Panc1 (cell line): ENCODE data around the gene CAMK2B. TPM values are rescaled to one million over a fixed set of nuclear protein-coding genes. Genes with fewer than 3 reads are reported as not detected.
A peak's percentile ranks its signal among the peaks of the same experiment; 100 is the strongest.
"Not testable (repeated sequence)": the region's sequence is repeated elsewhere in the genome, so short reads cannot be mapped to it uniquely, and the experiment has no call there.

ENCODE experiments used
- ATAC-seq: fragments of 200-7000 bp; cut with Tn5 transposase; 2 replicates; pipeline ENCODE4 v1.9.1; 2020; ENCODE audit warnings: mild to moderate bottlenecking, moderate library complexity
- BruUV-seq: library from RNA; stranded (reverse); fragments of 400-500 nt; replicated peaks from 2 replicates; lab custom pipeline; 2021; lab: Mats Ljungman, UMichigan
- CTCF ChIA-PET: fragments of 300-600 bp; sonication (Branson Sonifier 250); formaldehyde crosslinking; loops from one replicate; lab custom pipeline; 2022; ENCODE audit warnings: antibody characterized with exemption; lab: Charles Lee
- POLR2A ChIA-PET: fragments of 300-600 bp; sonication (Branson Sonifier 250); formaldehyde crosslinking; loops from one replicate; lab custom pipeline; 2022; ENCODE audit warnings: antibody characterized with exemption; lab: Charles Lee
- DNase-seq: peaks from one replicate; pipeline ENCODE4 v3.0.0-alpha.2; 2010; ENCODE audit warnings: low read depth, low spot score
- H3K27ac ChIP-seq: 2 replicates; pipeline ENCODE4 v1.5.1; 2011; ENCODE audit warnings: mild to moderate bottlenecking, low read length, inconsistent platforms
- H3K27me3 ChIP-seq: fragments of 200-500 bp; sonication (Bioruptor generic); 2 replicates; pipeline ENCODE4 v1.6.0; 2014; ENCODE audit warnings: low read length, inconsistent platforms; ENCODE audit not compliant: control insufficient read depth, insufficient read depth
- H3K36me3 ChIP-seq: fragments of 200-500 bp; sonication (Bioruptor generic); 2 replicates; pipeline ENCODE4 v1.5.1; 2014; ENCODE audit warnings: inconsistent platforms, mild to moderate bottlenecking, low read length, moderate library complexity; ENCODE audit not compliant: control insufficient read depth, insufficient read depth
- H3K4me1 ChIP-seq: 2 replicates; pipeline ENCODE4 v1.5.1; 2011; ENCODE audit warnings: inconsistent platforms, mild to moderate bottlenecking, low read length, moderate library complexity; ENCODE audit not compliant: control insufficient read depth, insufficient read depth
- H3K4me3 ChIP-seq, 2 experiments: 2 replicates each; pipeline ENCODE4 v1.5.1; 2011 to 2012; ENCODE audit warnings: low read depth in 2 of 2, low read length in 2 of 2, mild to moderate bottlenecking in 2 of 2, inconsistent platforms in 1 of 2, moderate library complexity in 1 of 2
- H3K9me3 ChIP-seq: fragments of 200-500 bp; sonication (Bioruptor generic); 2 replicates; pipeline ENCODE4 v1.5.1; 2014; ENCODE audit warnings: low read depth, mild to moderate bottlenecking, inconsistent platforms, low read length, moderate library complexity; ENCODE audit not compliant: control insufficient read depth, insufficient read depth
- POLR2AphosphoS5 ChIP-seq: IDR thresholded peaks from 2 replicates; pipeline ENCODE4 v1.6.1; 2012; ENCODE audit warnings: mild to moderate bottlenecking, low read depth, low read length, moderate library complexity
- REST ChIP-seq, 2 experiments: IDR thresholded peaks; 2 replicates each; pipeline ENCODE4 v1.6.1; 2011 to 2012; ENCODE audit warnings: low read depth in 2 of 2, control low read depth in 1 of 2, low read length in 1 of 2, mild to moderate bottlenecking in 1 of 2, moderate library complexity in 1 of 2; ENCODE audit not compliant: insufficient read depth in 1 of 2
- SIN3A ChIP-seq: IDR thresholded peaks from 2 replicates; pipeline ENCODE4 v1.6.1; 2012; ENCODE audit warnings: low read depth, mild to moderate bottlenecking, low read length, moderate library complexity, borderline replicate concordance; ENCODE audit not compliant: insufficient read depth
- TCF7L2 ChIP-seq: IDR thresholded peaks from 2 replicates; pipeline ENCODE4 v1.6.1; 2011; ENCODE audit warnings: mild to moderate bottlenecking, low read depth, low read length, inconsistent platforms
- in situ Hi-C: cut with HindIII; loops from 2 replicates; pipeline ENCODE4 v1.10.0; 2016; ENCODE audit warnings: low sequenced_read_pairs, low pct_unique_long_range_greater_than_20kb
- intact Hi-C: fragments of 100-400 bp; cut with micrococcal nuclease; formaldehyde crosslinking; loops from one replicate; pipeline ENCODE4 v1.10.0; 2022; ENCODE audit not compliant: unreplicated experiment
- total RNA-seq: library from RNA; stranded (reverse); gene quantifications from one replicate; pipeline ENCODE4 v1.2.1, GENCODE V29; 2021; ENCODE audit not compliant: unreplicated experiment
- TF ChIP-seq, protein P1 (sequence below): fragments of 450-650 bp; IDR thresholded peaks from 2 replicates; pipeline ENCODE4 v1.5.1; 2017; ENCODE audit warnings: mild to moderate bottlenecking

Gene CAMK2B
- total RNA-seq, 1 experiment from 2014 or later: 0.26 TPM

- POLR2A ChIA-PET: no interaction called here
- intact Hi-C loops (no loop called here), in situ Hi-C loops (loop anchor here (25.0 kb wide), 1 partner anchor 135 kb away; the partner anchor contains the start of gene CAMK2B)
- TF ChIP-seq SIN3A (no peak), POLR2AphosphoS5 (no peak), REST (IDR thresholded peaks at IDR 0.05; ENCODE audit: insufficient read depth in 1 of 2, low read depth in 2 of 2, low read length in 1 of 2) (no peak), TCF7L2 (no peak)
- TF ChIP-seq, protein P1, sequence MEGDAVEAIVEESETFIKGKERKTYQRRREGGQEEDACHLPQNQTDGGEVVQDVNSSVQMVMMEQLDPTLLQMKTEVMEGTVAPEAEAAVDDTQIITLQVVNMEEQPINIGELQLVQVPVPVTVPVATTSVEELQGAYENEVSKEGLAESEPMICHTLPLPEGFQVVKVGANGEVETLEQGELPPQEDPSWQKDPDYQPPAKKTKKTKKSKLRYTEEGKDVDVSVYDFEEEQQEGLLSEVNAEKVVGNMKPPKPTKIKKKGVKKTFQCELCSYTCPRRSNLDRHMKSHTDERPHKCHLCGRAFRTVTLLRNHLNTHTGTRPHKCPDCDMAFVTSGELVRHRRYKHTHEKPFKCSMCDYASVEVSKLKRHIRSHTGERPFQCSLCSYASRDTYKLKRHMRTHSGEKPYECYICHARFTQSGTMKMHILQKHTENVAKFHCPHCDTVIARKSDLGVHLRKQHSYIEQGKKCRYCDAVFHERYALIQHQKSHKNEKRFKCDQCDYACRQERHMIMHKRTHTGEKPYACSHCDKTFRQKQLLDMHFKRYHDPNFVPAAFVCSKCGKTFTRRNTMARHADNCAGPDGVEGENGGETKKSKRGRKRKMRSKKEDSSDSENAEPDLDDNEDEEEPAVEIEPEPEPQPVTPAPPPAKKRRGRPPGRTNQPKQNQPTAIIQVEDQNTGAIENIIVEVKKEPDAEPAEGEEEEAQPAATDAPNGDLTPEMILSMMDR: no peak
- no TSS peak for BruUV-seq
- no peak for DNase-seq
- H3K4me3 ChIP-seq: peak overlapping the region; percentile 73 to 80
- no peak for ATAC-seq
- peaks cover 6% of the 10 kb centered on the region for H3K4me1 ChIP-seq
- H3K27ac ChIP-seq: peak overlapping the region; percentile 84
- H3K36me3 ChIP-seq: peaks cover 18% of the 10 kb centered on the region
- no peaks in the 10 kb centered on the region for H3K9me3 ChIP-seq
- no peaks in the 10 kb centered on the region for H3K27me3 ChIP-seq
- CTCF ChIA-PET: no interaction called here
Measured at GRCh38 chr7:44201813-44202212, 123.6 kb downstream of the CAMK2B start.

GRCh38 chr7:44200699-44201461 lies 124.5 kb downstream of the CAMK2B start, which contains the start of gene YKT6:
YKT6 (plus strand) TSS chr7:44200978; CDS start chr7:44201136, 158 bp downstream.
- CTCF ChIA-PET: interaction anchor here (0.6 to 0.7 kb wide), 4 partner anchors 8 to 364 kb away, joined by 3 to 9 read pairs (median 4); no protein-coding TSS in a partner anchor
- in situ Hi-C loops (loop anchor here (25.0 kb wide), 1 partner anchor 136 kb away; the partner anchor contains the start of gene CAMK2B), intact Hi-C loops (no loop called here)
- peaks cover 6% of the 10 kb centered on the region for H3K4me1 ChIP-seq
- no TSS peak for BruUV-seq
- ATAC-seq (peak; percentile 100), DNase-seq (peak; percentile 89)
- TF ChIP-seq, protein P1: peak; percentile 61; the same call in 1 of the 2 replicates
- TF ChIP-seq POLR2AphosphoS5 (peak; percentile 97), SIN3A (peak; percentile 96), TCF7L2 (no peak), REST (IDR thresholded peaks at IDR 0.05; ENCODE audit: insufficient read depth in 1 of 2, low read depth in 2 of 2, low read length in 1 of 2) (no peak)
- H3K4me3 ChIP-seq: peak within 1 kb of the TSS; percentile 73 to 80
- H3K36me3 ChIP-seq: peaks cover 14% of the 10 kb centered on the region; the same call in 1 of the 2 replicates
- POLR2A ChIA-PET: interaction anchor here (0.7 kb wide), 1 partner anchor 20 kb away, joined by 4 read pairs; no protein-coding TSS in a partner anchor
- no peaks in the 10 kb centered on the region for H3K9me3 ChIP-seq
- H3K27ac ChIP-seq: peak within 1 kb of the TSS; percentile 84
- H3K27me3 ChIP-seq: no peaks in the 10 kb centered on the region

DNA sequence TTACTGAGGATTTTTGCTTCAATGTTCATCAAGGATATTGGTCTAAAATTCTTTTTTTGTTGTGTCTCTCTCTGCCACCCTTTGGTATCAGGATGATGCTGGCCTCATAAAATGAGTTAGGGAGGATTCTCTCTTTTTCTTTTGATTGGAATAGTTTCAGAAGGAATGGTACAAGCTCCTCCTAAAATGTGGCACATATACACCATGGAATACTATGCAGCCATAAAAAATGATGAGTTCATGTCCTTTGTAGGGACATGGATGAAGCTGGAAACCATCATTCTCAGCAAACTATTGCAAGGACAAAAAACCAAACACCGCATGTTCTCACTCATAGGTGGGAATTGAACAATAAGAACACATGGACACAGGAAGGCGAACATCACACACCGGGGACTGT lies 125.2 kb downstream of the CAMK2B start:
- CTCF ChIA-PET: interaction anchor here (0.7 kb wide), 1 partner anchor 364 kb away, joined by 4 read pairs; no protein-coding TSS in a partner anchor
- BruUV-seq, H3K27me3 ChIP-seq, H3K27ac ChIP-seq, H3K9me3 ChIP-seq, H3K4me3 ChIP-seq, intact Hi-C loops, ATAC-seq, H3K4me1 ChIP-seq, POLR2A ChIA-PET, DNase-seq, H3K36me3 ChIP-seq: not testable (repeated sequence)
- in situ Hi-C loops: loop anchor here (25.0 kb wide), 1 partner anchor 137 kb away; the partner anchor contains the start of gene CAMK2B
